Measurements from ENCODE around the gene ANKRD42.
"Not testable (repeated sequence)": the region's sequence is repeated elsewhere in the genome, so short reads cannot be mapped to it uniquely, and the experiment has no call there.

The ANKRD42 gene

GRCh38 chr11:83252266-83252665 is 58.8 kb downstream of the ANKRD42 start:
- no peak for TF ChIP-seq CTCF (IDR thresholded peaks at IDR 0.05; ENCODE audit: low read depth, low read length, missing control alignments)
- H3K4me3 ChIP-seq (replicated peaks; ENCODE audit: low read depth, low read length): no peak overlapping the region
- DNase-seq (ENCODE audit: extremely low read depth, low read depth): no peak

GRCh38 chr11:83252941-83253340 is 59.4 kb downstream of the ANKRD42 start:
- no peak for TF ChIP-seq CTCF (IDR thresholded peaks at IDR 0.05; ENCODE audit: low read depth, low read length, missing control alignments)
- no peak for DNase-seq (ENCODE audit: extremely low read depth, low read depth)
- H3K4me3 ChIP-seq (replicated peaks; ENCODE audit: low read depth, low read length): no peak overlapping the region

- no peak for DNase-seq (ENCODE audit: extremely low read depth, low read depth)
- no peak overlapping the region for H3K4me3 ChIP-seq (replicated peaks; ENCODE audit: low read depth, low read length)
- no peak for TF ChIP-seq CTCF (IDR thresholded peaks at IDR 0.05; ENCODE audit: low read depth, low read length, missing control alignments)
Observed at GRCh38 chr11:83255366-83255765, 61.9 kb downstream of the ANKRD42 start.

GRCh38 chr11:83256602-83257340 is 63.3 kb downstream of the ANKRD42 start:
- no peak overlapping the region for H3K4me3 ChIP-seq (replicated peaks; ENCODE audit: low read depth, low read length)
- no peak for TF ChIP-seq CTCF (IDR thresholded peaks at IDR 0.05; ENCODE audit: low read depth, low read length, missing control alignments)
- no peak for DNase-seq (ENCODE audit: extremely low read depth, low read depth)

- no peak overlapping the region for H3K4me3 ChIP-seq (replicated peaks; ENCODE audit: low read depth, low read length)
- DNase-seq (ENCODE audit: extremely low read depth, low read depth): peak; percentile 38
- TF ChIP-seq CTCF (IDR thresholded peaks at IDR 0.05; ENCODE audit: low read depth, low read length, missing control alignments): no peak
Observed at GRCh38 chr11:83257761-83258168, 64.3 kb downstream of the ANKRD42 start.

GRCh38 chr11:83259559-83259958 is 66.0 kb downstream of the ANKRD42 start:
- no peak overlapping the region for H3K4me3 ChIP-seq (replicated peaks; ENCODE audit: low read depth, low read length)
- no peak for TF ChIP-seq CTCF (IDR thresholded peaks at IDR 0.05; ENCODE audit: low read depth, low read length, missing control alignments)
- DNase-seq (ENCODE audit: extremely low read depth, low read depth): no peak

GRCh38 chr11:83265331-83265730 is 71.8 kb downstream of the ANKRD42 start:
- H3K4me3 ChIP-seq (replicated peaks; ENCODE audit: low read depth, low read length): no peak overlapping the region
- TF ChIP-seq CTCF (IDR thresholded peaks at IDR 0.05; ENCODE audit: low read depth, low read length, missing control alignments): no peak
- no peak for DNase-seq (ENCODE audit: extremely low read depth, low read depth)

GRCh38 chr11:83269080-83269479 is 75.6 kb downstream of the ANKRD42 start:
- not testable (repeated sequence) for H3K4me3 ChIP-seq (replicated peaks; ENCODE audit: low read depth, low read length)

GRCh38 chr11:83271734-83272133 is 78.2 kb downstream of the ANKRD42 start:
- not testable (repeated sequence) for H3K4me3 ChIP-seq (replicated peaks; ENCODE audit: low read depth, low read length)

More at GRCh38 chr11:83269080-83269479, 75.6 kb downstream of the ANKRD42 start:
- DNase-seq (ENCODE audit: extremely low read depth, low read depth): not testable (repeated sequence)

More at GRCh38 chr11:83271734-83272133, 78.2 kb downstream of the ANKRD42 start:
- DNase-seq (ENCODE audit: extremely low read depth, low read depth): not testable (repeated sequence)
